ENCODE measurements around the gene TMEM234. TPM values are rescaled to one million over a fixed set of nuclear protein-coding genes. Genes with fewer than 3 reads are reported as not detected.
A peak's percentile ranks its signal among the peaks of the same experiment; 100 is the strongest.

Gene TMEM234
- total and polyA plus RNA-seq, 2 of the 13 experiments (the other 11 are each of a cell fraction or from before 2014, with no cell fraction given) = 6.1 to 9.0 TPM

GRCh38 chr1:32179443-32180185 is 42.5 kb downstream of the TMEM234 start, which contains the start of gene TXLNA (continued):
- TF ChIP-seq LCORL (IDR thresholded peaks at IDR 0.05) (no peak), LCORL (CRISPR knock-in tag; IDR thresholded peaks at IDR 0.05) (peak; percentile 76; the same call in 1 of the 2 replicates), PCBP1 (IDR thresholded peaks at IDR 0.05; ENCODE audit: borderline replicate concordance, low read depth, low read length) (no peak), ZFX (CRISPR knock-in tag; IDR thresholded peaks at IDR 0.05; ENCODE audit: low read depth) (peak; percentile 81), DZIP1 (CRISPR knock-in tag; IDR thresholded peaks at IDR 0.05) (no peak), GLI4 (CRISPR knock-in tag; IDR thresholded peaks at IDR 0.05; ENCODE audit: borderline replicate concordance) (no peak), ZBTB33 (CRISPR knock-in tag; IDR thresholded peaks at IDR 0.05) (0 out of 2 replicates have a peak, but pooled peaks have one; percentile 8), ZBTB44 (CRISPR knock-in tag; IDR thresholded peaks at IDR 0.05) (no peak), MIER3 (CRISPR knock-in tag; IDR thresholded peaks at IDR 0.05; ENCODE audit: borderline replicate concordance) (no peak; the same call in none of the 2 replicates), KDM3A (CRISPR knock-in tag; IDR thresholded peaks at IDR 0.05; ENCODE audit: low read depth) (0 out of 2 replicates have a peak, but pooled peaks have one; percentile 41), KDM6A (CRISPR knock-in tag; IDR thresholded peaks at IDR 0.05; ENCODE audit: low read depth) (no peak; the same call in 1 of the 2 replicates), ELF1 (CRISPR knock-in tag; IDR thresholded peaks at IDR 0.05) (peak; percentile 76; the same call in 1 of the 2 replicates), ZNF564 (CRISPR knock-in tag; IDR thresholded peaks at IDR 0.05) (peak; percentile 69; the same call in 1 of the 2 replicates), ZBTB8A (CRISPR knock-in tag; IDR thresholded peaks at IDR 0.05; ENCODE audit: borderline replicate concordance, low read depth) (no peak), MED8 (CRISPR knock-in tag; IDR thresholded peaks at IDR 0.05; ENCODE audit: insufficient replicate concordance) (no peak), NFIB (CRISPR knock-in tag; IDR thresholded peaks at IDR 0.05; ENCODE audit: borderline replicate concordance) (no peak), NFRKB (IDR thresholded peaks at IDR 0.05) (no peak), GPN1 (CRISPR knock-in tag; IDR thresholded peaks at IDR 0.05; ENCODE audit: borderline replicate concordance) (no peak), MAFG (CRISPR knock-in tag; IDR thresholded peaks at IDR 0.05) (no peak)
- TF ChIP-seq, protein P1, sequence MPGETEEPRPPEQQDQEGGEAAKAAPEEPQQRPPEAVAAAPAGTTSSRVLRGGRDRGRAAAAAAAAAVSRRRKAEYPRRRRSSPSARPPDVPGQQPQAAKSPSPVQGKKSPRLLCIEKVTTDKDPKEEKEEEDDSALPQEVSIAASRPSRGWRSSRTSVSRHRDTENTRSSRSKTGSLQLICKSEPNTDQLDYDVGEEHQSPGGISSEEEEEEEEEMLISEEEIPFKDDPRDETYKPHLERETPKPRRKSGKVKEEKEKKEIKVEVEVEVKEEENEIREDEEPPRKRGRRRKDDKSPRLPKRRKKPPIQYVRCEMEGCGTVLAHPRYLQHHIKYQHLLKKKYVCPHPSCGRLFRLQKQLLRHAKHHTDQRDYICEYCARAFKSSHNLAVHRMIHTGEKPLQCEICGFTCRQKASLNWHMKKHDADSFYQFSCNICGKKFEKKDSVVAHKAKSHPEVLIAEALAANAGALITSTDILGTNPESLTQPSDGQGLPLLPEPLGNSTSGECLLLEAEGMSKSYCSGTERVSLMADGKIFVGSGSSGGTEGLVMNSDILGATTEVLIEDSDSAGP (CRISPR knock-in tag; IDR thresholded peaks at IDR 0.05; ENCODE audit: borderline replicate concordance) = peak; percentile 80
- TF ChIP-seq, protein P2, sequence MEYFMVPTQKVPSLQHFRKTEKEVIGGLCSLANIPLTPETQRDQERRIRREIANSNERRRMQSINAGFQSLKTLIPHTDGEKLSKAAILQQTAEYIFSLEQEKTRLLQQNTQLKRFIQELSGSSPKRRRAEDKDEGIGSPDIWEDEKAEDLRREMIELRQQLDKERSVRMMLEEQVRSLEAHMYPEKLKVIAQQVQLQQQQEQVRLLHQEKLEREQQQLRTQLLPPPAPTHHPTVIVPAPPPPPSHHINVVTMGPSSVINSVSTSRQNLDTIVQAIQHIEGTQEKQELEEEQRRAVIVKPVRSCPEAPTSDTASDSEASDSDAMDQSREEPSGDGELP (IDR thresholded peaks at IDR 0.05; ENCODE audit: borderline replicate concordance, low read depth) = peak; percentile 25; the same call in 1 of the 2 replicates
